Globus pallidus (tissue), 1 donor: Measurements from ENCODE around the gene FRMPD1.
"Not testable (repeated sequence)": the region's sequence is repeated elsewhere in the genome, so short reads cannot be mapped to it uniquely, and the experiment has no call there.

Experiments used
- DNase-seq: peaks from one replicate; pipeline ENCODE4 v3.0.0-alpha.2; 2015; ENCODE audit warnings: low spot score

The FRMPD1 gene

DNA sequence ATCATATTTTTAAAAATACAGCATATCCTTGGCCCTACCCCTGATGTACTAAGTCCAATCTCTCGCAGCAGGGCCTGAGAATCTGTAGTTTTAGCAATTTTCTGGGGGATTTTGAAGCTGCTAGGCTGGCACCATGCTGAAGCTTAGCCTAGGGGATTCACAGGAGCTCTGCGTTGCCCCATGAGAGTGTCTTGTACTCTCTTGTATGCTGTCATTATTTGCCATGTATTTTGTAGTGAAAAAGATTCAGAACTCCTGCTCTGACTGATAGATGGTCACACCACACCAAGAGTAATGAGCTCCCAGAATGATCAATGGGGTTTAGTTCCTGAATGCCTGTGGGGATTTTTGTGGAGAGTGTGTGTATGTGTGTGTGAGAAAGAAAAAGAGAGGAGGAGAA lies 82.2 kb downstream of the FRMPD1 start:
- no peak for DNase-seq

DNA sequence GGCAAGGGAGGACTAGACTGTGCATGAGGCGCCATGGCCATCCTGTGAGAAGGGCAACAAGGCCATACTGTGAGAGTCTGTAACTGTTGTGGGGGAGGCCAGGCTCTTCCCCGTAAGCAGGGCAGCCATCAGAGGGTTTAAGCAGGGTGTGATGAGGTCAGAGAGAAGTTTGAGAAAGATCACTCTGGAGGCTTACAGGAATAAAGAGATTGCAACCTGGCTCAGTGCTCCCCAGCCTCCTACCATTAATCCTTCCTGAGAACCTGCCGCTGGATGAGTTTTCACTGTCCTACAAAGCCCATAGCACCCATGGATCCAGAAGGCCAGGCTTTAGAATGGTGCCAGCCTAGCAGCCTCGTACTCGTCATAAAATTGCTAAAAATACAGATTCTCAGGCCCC lies 88.5 kb downstream of the FRMPD1 start:
- DNase-seq: no peak

DNA sequence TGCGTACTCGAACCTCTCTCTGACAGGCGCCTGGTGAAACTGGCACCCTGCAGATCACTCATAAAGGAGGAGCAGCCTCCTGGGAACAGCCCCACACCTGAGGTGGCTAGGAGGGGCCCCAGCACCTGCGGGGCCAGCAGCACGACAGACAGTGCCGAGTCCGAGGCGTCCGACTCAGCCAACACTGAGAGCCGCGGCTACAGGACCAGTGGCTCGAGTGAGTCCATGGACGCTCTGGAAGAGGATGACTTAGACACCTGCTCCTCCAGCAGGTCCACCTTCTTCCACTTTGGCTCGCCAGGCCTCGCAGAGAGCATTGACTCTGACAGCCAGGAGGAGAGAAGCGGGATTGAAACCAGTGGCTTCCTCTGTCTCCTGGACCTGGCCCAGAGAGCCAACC lies 89.4 kb downstream of the FRMPD1 start:
- no peak for DNase-seq

DNA sequence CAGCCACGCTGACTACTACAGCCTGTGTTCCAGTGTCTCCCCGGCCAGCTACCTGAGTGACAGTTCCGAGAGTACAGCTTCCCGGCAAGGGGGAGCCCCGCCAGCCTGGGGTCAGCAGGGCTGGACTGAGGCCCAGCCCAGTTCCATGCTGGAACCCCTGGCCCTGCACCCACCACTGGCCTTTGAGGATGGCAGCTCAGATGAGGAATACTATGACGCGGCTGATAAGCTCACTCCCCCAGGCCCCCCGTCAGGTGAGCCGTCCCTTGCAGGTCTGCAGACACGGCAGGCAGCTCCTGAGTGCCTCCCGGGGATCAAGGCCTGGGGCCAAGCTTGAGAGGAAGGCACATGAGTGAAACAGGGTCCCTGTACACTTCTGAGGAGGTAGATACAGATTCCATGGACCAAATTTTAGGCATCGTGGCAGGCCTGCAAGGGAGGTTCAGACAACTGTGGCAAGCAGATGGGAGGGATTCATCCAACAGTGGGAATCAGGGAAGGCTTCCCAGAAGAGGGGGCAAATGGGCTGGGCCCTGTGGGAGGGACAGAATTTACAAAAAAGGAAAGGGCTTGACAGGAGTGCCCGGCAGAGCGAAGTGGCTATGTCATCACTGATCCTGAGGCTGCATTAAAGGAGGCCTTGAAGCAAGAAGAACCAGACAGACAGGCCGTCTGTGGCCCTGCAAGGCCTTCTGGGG lies 90.0 kb downstream of the FRMPD1 start:
- DNase-seq: no peak

DNA sequence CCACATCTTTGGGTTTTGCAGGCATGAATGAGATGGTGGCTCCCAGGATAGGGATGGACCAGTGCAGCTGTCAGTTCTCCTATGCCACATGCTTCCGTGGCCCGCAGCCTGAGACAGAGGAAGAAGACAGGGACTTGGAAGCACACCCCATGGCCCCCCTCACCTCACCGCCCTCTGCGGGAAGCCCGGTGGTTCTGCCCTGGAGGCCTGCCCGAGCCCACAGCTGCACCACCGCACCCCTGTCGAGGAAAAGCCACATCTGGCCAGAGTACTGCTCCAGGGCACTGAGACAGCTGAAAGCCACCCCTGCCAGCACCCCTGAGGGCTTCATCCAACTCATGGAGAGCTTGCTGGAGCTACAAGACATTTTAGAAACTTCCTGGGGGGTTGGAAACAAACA lies 95.2 kb downstream of the FRMPD1 start:
- DNase-seq: no peak

DNA sequence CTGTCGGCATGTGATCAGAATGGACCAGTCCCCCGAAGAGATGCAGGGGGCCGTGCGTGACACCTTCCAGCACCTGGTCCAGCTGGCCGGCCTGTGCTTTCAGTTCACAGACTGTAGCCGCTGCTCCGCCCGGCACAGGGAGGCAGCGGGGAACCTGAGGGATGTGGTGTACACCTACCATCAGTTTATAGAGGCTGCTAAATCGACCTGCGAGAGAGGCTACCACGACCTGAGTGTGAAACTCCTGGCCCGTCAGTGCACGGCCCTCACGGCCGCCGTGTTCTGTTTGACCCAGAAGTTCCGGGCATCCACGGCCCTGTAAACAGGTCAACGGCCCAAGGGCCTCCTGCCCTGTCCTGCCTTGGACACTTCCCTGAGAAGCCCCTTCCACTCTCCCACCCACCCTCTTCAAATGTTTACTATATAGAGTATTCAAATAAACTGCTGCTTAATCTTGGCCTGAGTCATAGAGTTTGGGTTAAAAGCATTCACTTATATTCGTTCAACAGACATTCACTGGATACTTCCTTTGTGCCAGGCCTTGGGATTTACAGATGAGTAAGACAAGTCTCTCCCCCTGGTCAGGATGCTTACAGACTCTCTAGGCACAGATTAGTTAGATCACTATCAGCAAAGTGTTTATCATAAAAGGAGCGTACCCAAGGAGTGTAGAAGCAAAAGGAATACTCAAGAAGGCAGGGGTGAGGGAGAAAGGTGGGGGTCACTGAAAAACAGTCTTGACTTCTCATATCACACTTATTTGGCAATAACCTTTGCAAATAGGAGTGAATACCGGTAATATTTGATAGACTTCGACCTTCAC lies 95.9 kb downstream of the FRMPD1 start:
- no peak for DNase-seq

DNA sequence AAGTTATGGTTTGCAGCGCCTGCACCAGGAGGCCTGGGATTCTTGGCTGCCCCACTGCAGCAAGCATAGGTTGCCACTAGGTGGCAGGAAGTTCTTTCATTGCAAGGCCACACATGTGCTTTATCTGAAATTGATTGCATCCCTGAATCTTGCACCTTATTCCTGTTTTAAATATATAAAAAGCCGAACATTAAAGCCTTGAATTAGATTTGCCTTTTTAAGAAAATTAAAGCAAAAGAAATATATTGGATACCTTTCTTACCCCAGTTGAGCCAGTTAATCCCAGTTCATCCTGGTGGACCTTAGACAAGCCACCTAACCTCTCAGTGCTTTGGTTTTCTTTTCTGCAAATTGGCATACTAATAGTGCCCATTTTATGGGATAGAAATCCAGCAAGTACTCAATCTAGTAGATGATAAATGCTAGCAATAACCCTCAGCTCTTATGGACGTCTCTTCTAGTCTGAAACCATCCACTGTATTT lies 96.6 kb downstream of the FRMPD1 start:
- DNase-seq: peak; percentile 63

DNA sequence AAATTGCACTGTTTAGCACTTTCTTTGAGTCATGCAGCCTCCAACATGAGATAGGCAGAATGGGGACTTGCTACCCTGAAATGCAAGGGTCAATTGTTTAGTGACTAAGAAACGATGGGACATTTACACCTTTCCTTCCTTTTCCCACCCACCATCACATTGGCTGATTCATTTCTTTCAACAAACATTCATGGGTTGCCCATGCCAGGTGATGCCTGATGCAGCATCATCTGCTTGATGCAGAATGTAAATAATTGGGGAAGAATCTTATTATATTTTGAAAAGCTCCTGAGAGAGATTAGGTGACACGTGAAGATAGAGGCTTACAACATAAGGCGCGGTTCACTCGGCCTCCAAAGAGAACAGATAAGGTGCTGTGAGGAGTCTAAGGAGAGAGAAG lies 98.4 kb downstream of the FRMPD1 start:
- DNase-seq: no peak

DNA sequence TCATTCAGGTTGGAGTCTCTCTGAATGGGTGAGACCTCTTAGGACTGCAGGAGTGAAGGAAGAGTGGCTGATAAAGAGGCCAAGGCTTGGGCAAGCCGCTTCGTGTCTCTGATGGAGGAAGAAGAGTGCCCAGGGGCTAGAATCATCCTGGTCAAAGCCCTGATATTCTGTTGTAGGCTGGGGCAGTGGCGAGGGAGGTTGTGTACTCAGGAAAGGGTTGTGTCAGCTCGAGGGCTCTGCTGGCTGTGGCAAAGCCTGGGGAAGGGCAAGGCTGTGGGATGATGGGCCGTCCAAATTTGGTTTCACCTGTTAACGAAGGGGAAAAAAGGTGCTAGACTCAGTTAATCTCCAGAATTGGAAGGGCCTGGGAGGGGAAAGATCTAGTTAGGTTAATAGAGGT lies 100.4 kb downstream of the FRMPD1 start:
- no peak for DNase-seq

DNA sequence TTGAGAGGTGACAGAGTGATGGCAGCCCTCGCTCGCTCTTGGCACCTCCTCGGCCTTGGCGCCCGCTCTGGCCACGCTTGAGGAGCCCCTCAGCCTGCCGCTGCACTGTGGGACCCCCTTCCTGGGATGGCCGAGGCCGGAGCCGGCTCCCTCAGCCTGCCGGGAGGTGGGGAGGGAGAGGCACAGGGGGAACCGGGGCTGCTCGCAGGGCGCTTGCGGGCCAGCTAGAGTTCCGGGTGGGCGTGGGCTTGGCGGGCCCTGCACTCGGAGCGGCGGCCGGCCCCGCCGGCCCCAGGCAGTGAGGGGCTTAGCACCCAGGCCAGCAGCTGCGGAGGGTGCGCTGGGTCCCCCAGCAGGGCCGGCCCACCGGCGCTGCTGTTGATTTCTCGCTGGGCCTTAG lies 101.0 kb downstream of the FRMPD1 start:
- not testable (repeated sequence) for DNase-seq

DNA sequence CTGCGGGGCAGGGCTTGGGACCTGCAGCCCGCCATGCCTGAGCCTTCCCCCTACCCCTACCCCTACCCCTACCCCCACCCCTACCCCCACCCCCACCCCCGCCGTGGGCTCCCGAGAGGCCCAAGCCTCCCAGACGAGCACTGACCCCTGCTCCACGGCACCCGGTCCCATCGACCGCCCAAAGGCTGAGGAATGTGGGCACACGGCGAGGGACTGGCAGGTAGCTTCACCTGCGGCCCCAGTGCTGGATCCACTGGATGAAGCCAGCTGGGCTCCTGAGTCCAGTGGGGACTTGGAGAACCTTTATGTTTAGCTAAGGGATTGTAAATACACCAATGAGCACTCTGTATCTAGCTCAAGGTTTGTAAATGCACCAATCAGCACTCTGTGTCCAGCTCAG lies 101.4 kb downstream of the FRMPD1 start:
- not testable (repeated sequence) for DNase-seq

DNA sequence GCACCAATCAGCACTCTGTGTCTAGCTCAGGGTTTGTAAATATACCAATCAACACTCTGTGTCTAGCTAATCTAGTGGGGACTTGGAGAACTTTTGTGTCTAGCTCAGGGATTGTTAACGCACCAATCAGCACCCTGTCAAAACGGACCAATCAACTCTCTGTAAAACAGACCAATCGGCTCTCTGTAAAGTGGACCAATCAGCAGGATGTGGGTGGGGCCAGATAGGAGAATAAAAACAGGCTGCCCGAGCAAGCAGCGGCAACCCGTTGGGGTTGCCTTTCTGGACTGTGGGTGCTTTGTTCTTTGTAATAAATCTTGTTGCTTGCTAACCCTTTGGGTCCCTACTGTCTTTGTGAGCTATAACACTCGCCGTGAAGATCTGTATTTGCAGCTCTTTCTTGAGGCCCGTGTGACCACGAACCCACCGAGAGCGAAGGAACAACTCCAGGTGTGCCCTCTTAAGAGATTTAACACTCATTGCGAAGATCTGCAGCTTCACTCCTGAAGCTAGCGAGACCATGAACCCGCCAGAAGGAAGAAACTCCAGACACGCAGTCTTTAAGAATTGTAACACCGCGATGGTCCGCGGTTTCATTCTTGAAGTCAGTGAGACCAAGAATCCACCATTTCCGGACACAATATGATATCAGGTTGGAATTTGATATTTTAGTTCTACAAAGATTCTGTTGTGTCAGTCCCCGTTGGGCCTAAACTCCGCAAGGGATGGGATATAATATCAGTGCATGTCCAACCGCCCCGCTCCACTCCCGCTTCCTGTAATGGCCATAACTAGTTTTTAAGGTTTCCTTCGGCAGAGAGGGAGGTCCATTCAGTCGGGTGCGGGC lies 102.1 kb downstream of the FRMPD1 start:
- DNase-seq: no peak

DNA sequence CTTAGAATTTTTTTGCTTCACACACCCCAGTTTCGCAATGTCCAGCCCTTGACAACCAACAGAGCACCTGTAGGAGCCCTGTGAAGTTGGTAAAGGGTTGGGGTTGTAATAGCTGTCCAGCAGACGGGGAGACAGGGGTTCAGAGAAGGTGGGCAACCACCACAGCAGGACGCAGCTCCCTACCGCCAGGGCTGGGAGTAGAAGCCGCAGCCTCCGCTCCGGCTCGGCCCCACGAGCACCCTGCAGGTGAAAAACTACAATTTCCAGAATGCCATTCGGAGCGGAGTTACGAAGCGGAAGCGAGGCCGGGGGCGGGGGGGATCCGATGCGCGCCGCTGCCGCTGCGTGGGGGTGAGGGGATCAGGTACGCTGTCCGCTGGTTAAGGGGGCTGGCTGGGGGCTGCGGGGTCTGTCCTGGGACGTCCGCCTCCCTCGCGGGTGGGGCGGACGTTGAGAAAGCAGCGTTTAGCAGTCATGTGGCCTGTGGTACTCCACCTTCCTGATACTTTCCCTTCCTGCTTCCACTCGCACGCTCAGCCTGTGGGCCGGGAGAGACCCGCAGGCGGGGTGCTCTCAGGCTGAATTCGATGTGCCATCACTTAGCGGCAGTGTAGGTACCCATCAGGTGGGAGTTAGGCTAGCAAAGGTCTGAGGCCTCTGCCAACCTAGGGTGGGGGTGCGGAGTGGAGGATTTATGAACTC lies 102.9 kb downstream of the FRMPD1 start, which contains the start of gene TRMT10B:
Gene TRMT10B, plus strand, starts transcription at position 317 of the 702 bp plus-strand sequence. CDS start 8,127 bp downstream, outside the sequence.
- DNase-seq: peak; percentile 66

DNA sequence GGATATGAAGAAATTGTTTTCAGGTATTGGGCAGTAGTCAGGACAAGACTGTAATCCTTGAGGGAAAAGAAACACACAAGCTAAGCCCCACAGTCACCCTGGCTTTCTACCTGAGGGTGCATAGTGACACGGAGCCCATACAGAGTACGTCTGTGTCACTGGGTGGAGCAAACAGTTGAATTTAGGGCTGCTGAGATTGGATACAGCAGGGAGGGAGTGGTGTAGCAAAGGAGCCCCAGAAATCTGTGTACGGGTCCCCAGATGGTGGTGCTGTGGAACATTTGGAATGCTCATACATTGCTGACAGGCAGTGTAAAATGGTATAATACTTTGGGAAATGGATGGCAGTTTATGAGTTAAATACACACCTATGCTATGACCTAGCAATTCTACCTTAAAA lies 108.0 kb downstream of the FRMPD1 start:
- no peak for DNase-seq

DNA sequence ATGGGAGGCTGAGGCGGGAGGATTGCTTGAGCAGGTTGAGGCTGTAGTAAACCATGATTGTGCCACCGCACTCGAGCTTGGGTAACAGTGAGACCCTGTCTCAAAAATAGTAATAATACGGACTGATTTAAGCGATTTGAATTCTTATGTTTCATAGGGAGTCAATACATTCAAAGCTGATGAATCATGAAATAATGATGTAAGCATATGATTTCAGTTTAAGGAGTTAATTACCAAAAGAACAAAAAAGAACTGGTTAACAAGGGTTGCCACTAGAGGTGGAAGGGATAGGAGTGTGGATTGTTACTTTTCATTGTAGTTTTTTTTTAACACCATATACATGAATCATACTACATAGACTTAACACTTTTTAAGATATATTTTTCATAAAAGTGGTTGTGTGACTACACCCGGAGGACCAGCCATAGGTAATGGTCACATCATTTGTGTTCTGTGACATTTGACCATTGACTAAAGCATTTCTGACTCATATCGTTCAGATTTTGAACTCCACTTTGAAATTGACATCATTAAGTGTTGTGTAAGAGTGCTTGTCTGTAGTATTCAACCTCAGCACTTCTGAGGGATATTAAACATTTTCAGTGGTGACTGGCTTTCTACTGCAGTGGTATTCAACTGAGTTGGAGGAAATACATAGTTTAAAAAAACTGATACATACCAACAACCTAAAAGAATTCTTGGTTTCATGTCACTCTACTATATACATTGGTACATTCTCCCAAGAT lies 109.8 kb downstream of the FRMPD1 start:
- no peak for DNase-seq

DNA sequence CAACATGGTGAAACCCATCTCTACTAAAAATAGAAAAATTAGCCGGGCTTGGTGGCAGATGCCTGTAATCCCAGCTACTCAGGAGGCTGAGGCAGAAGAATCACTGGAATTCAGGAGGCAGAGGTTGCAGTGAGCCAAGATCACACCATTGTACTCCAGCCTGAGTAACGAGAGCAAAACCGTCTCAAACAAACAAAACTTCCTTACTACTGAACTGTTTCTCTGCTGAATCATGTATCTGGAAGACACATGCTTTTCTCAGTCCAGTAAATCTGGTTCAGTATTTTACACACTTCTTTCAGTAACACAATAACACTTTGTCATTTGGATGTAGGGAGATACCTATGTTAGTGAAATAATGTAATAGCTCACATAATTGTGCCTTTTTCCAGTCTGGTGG lies 110.8 kb downstream of the FRMPD1 start:
- DNase-seq: no peak

DNA sequence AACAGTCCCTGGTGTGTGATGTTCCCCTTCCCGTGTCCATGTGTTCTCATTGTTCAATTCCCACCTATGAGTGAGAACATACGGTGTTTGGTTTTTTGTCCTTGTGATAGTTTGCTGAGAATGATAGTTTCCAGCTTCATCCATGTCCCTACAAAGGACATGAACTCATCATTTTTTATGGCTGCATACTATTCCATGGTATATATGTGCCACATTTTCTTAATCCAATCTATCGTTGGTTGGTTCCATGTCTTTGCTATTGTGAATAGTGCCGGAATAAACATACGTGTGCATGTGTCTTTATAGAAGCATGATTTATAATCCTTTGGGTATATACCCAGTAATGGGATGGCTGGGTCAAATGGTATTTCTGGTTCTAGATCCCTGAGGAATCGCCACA lies 114.5 kb downstream of the FRMPD1 start:
- not testable (repeated sequence) for DNase-seq

DNA sequence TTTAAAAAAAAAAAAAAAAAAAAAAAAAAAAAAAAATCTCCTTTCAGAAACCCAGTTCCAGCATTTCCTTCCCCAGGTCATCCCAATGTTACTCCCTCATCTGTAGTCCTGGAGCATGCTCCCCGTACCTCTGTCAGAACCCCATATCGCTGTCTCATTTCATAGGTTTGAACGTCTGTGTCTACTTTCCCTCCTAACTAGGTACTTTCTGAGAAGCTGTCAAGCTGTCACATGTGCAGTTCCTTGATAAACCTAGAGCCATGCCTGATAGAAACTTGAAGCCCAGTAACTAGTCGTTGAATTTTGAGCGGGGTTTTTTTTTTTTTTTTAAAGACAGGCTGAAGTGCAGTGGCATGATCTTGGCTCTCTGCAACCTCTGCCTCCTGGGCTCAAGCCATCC lies 118.6 kb downstream of the FRMPD1 start:
- DNase-seq: no peak

DNA sequence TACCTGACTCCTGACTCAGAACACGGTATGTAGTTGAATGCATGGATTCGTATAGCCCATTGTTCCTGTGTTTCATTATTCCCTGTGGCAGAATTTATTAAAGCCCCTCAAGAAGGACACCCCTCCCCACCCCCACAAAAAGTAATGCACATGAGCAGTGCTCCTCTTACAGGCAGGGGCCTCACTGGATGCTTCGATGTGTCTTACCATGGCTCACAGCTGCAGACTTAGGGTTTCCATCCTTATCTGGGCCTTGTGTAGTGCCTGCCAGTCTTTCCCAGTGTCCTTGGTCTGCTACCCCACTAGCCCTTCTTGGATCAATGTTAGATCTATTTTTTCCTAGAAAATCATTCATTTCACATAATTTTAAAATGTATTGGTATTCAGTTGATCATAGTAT lies 119.2 kb downstream of the FRMPD1 start:
- no peak for DNase-seq

DNA sequence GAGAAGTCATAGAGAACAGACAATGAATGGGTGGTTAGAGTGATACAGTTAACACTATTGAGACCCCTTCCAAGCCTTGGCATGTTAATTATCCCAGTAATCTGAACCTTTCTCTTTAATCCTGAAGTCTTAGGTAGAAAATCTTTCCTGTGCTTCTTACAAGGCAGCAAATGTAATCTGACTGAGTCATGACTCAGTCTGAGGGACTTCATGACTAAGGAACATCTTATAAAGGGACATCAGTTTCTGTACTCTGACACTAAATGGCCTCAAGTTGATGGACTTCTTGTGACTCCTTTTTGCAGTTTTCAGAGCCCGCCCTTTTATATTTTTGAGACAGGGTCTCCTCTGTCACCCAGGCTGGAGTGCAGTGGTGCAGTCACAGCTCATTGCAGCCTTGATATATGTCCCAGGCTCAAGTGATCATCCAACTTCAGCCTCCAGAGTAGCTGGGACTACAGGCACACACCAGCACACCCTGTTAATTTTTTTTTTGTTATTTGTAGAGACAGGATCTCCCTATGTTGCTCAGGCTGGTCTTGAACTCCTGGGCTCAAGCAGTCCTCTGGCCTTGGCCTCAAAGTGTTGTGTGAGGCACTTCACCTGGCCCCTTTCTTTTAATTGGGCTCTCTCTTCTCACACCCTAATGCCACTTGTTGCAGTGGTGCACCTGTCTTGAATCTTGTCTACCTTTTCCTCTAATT lies 124.6 kb downstream of the FRMPD1 start:
- DNase-seq: no peak
